NCI-H2171 treated with DMSO at 0.1 percent for 48 hours (cell line): ENCODE data around the gene GFPT2.

Experiments
- DNase-seq: peaks from one replicate; lab custom pipeline; 2025; lab: John Stamatoyannopoulos, UW

Gene GFPT2

DNA sequence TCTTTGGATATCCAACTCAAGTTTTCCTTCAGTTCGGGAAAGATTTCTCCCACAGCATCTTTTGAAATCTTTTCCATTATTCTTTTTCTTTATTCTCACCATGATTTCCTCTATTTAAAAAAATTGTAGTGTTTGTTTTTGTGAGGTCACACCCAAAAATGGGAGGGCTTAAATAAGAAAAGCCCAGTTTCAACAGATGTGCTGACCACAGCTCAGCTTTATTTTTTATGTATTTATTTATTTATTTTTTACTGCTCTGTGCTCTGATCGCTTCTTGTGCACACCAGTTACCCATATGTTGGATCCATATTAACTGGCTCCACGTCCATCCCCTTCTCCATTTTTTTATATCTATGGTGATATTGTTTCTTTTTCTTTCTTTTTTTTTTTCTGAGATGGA is 20.3 kb downstream of the GFPT2 start:
- no peak for DNase-seq

DNA sequence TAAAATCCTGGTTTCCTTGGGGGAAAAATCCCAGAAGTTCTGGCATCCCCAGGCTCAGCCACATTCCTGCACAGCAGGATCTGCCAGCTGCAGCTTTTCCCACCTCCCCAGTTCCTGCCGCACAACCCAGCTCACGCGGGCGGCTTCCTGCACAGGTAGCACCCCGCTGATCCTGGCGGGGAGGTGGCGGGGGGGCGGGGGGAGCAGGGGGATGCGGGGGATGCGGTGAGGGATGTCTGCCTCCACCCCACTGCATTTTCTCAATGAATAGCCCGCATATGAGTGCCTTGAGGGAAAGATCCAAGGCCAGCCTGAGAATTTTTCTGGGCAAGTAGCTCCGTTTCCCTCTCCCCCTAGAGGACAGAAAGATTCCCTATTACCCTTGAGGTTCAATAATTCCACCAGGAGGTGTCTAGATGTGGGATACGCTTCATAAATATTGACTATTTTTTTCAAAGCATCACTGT is 21.1 kb downstream of the GFPT2 start:
- no peak for DNase-seq

DNA sequence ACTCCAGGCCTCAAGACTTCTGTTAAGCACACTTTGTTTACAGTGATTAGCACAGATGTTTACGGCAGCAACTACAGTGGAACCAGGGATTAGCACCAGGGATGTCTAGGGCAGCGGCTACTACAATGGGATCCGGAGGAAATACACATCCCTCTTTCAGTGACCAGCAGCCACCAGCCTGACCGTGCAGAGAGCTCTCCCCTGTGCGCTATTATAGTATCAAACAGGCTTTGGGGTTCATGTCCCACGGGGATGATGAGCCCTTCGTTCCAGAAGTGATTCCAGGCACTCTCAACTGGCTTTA is 21.5 kb downstream of the GFPT2 start:
- no peak for DNase-seq

DNA sequence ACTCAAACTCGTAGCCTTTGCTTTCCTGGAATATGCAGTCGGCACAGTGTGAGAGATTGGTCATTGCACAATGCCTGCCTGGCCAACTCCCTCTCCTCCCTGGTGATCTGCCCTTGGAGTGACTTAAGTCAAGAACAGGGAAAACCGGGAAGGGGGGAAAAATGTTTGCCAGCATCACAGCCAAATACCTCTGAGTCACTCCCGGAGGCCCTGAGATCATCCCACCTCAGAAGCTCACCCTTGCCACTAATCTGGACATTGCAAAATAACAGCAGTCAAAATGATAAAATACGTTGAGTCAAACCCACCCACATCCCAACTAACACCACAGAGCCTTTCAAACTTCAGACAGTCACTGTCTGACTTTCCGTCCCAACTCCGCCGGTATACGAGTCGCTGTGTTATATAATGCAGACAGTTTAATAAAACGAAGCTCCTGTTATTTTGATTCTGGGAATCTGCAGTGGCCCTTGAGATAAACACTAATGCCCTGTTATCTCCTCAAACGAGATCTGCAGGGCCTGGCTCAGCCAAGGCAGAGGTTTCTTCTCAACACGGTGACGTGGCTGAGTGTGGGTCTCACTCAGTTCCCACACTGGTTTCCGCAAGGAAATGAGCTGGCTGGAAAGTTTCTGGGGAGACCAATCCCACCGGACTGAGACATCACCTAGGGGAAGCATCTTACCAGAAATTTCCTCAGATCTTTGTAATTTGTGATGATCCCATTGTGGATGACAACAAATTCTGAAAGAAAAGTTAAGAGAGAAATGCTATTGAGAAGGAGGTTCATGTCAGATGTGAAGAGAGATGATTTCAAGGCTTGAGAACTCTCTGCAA is 22.1 kb downstream of the GFPT2 start:
- no peak for DNase-seq

DNA sequence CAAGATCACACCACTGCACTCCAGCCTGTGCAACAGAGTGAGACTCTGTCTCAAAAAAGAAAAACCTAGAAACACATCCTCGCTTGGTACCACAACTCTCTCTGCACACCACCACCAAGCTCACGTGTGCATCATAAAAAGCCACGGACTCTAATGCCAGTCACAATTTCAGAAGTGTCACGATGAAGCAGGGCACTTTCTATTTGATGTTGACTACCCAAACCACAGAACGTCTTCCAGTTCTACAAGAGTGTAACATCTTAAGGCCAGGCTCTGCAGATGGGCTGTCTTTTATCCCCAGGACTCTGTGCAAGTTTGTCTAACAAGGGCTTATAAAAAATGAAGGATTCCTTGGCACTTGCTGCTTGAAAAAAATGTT is 22.9 kb downstream of the GFPT2 start:
- no peak for DNase-seq

DNA sequence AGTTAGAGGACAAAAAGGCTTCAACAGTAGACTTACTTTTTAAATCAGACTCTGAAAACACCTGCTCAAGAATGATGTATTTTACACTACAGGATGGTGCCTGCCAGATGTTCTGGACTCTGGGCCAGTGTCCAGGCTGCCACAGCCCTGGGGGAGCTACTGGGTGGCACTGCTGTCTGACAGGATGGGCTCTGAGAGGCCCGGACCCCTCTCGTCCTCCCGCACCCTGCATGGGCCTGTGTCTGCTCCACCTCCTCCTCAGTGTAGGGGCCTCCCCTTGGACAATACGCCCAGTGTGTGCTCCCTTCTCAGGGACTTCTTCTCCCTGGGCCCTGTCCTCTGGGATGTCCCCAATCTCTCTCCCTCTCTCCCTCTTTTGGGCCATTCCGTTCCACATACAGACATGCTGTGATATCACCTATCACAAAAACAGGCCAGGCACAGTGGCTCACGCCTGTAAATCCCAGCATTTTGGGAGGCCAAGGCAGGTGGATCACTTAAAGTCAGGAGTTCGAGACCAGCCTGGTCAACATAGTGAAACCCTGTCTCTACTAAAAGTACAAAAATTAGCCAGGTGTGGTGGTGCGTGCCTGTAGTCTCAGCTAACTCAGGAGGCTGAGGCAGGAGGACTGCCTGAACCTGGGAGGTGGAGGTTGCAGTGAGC is 23.4 kb downstream of the GFPT2 start:
- no peak for DNase-seq

DNA sequence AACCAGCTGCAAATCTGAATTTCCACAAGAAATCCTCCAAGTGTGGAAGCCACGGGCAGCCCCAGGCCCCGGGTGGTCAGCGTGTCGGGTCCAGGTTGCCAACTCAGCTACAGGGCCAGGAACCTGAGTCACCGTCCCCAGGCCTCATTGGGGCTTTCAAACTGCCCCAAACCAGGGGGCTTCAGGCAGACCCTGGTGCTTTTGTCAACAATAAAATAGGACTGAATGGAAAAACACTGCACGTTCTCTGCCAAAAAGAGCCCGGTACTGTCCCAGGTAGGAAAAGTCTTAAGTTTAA is 24.0 kb downstream of the GFPT2 start:
- no peak for DNase-seq

DNA sequence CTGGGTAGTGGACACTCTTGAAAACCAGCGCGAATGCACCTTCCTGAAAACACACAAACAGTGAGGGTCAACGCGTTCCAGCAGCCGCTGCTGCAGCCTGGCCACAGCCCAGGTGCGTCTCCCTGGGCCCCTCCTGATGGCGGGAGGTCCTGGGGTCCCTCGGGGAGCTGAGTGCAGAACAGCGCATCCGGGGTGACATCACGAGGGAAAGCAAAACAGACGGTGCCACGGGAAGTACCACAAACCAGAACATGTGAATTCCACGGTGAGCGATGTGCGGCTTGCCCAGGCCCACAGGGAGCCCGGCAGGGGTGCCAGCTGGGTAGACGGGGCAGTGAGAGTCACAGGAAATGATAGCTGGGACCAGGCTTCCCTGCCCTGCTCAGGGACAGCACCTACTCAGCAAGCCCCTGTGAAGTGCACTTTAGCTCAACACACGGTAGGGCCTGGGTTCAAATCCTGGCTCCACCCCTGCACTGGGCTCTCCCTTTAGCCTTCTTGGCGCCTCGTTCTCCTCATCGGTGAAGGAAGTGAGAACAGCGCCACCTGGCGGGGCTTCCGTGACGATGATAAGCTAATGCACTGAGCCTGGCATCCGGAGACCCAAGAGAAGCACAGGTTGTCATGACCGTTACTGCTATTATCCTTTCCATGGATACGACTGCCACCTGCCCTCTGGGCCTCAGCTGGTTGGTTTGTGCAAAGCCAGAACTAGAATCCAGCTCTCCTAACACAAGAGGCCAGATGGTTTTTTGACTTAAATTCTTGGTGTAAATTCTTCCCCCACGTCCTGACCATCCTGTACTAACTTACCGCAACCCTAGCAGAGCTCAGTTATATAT is 24.6 kb downstream of the GFPT2 start:
- DNase-seq: peak; percentile 57

DNA sequence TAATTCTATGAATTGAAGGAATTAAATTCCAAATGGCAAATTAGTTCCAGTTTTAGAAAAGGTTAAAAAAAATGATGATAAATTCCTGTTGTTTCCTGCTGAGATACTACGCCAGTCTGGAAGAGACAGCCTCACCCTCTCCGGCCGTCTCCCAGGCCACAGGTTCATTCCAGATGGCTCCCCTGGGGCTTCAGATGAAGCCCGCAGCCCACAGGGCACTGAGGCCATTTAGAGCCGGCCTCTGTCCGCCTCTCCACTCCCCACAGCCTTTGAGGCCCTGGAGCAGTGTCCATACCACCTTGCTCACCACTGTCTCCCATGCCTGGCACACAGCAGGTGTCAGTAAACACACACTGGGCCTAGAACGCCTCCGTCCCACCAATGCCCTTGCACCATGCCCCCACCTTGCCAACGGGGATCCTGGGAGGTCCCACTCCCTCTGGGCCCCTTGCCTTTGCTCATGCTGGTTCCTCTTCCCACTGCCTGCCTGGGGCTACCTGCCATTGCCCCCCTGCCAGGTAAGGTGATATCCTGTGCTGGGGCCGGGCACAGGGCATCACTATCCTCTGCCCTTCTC is 26.1 kb downstream of the GFPT2 start:
- no peak for DNase-seq

DNA sequence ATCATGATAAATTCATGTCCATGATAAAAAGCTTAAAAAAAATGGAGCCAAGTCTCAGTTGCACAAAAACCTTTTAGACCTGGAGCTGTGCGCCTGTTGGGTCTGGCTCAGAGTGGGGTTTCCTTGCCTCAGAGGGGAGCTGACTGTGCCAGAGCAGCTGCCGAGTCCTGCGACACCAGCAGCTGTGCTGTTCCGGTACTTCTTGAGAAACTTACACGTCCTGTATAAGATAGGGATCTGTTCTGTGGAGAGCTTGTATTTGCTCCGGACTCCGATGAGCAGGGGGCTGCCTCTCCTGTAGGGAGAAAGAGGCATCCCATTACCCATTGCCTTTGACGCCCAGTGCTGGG is 28.6 kb downstream of the GFPT2 start:
- DNase-seq: no peak

DNA sequence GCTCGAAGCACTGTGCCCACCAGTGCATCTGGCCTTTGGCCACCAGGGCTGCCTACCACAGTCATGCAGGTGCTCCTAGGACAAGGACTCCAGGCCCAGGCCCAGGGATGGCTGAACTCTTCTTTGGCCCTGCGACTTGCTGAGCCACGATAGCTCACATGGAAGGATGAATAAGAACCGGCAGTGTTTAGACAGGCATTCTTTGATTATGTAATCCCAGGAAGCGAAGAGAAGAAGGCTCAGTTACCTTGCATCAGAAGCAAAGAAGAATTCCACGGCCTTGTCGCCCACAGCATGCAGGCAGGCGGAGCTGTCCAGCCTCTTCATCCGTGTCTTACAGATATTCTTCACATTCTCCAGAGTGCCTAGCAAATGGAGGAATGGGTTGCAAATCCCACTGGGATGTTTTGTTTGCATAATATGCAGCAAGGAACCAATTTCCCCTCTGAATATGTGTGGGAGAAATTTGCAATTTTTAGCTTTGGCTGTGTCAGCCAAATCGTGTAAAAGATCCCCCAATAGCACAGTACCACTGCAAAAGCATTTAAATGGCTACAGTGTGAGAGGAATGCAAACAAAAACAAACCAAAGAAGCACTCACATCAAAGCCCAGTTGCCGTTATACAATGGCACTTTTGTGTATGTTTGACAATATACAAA is 29.1 kb downstream of the GFPT2 start:
- DNase-seq: no peak

DNA sequence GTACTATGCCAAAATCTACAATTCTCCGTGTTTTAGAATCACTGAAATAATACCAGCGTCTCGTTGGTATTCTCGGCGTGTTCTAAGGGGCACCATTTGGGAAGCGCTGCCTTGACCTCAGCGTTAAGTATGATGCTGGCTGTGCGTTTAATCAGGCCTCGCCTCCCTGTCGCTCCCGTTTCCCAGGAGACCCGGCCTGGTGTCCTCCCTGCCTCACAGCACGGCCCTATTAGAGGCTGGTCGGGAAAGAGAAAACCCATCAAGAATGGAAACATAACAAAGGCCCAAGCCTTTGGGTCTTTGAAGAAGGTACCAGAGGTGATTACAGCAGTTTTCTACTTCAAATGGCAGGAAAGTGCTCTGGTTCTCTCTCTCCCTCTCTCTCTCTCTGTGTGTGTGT is 30.0 kb downstream of the GFPT2 start:
- no peak for DNase-seq

DNA sequence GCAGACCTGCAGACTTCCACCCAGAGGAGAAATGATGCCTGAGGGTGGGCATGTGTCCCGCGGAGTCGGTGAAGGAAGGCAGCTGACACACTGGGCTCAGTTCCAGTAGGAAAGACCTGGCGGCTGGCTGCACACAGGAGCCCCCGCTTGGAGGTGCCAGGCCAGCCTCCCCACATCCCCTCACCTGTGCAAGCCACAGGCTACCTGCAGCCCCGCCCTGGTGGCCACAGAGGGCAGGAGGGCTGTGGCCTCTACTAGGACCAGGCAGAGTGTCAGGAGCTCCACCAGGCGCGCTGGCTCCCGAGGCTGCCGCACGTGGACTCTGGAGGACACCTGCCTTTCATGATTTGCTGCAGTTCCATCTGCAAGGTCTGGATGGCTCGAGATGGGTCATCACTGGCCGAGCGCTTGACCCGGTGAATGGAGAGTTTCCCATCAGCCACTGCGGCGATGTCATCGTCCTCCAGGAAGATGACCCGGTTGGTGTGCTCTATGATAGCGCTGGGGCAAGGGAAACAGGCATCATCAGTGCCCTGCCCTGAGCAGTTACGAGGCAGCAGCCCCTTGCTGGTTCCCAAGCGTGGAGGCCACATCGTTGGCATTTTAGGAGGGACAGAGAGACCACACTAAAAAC is 34.6 kb downstream of the GFPT2 start:
- DNase-seq: no peak

DNA sequence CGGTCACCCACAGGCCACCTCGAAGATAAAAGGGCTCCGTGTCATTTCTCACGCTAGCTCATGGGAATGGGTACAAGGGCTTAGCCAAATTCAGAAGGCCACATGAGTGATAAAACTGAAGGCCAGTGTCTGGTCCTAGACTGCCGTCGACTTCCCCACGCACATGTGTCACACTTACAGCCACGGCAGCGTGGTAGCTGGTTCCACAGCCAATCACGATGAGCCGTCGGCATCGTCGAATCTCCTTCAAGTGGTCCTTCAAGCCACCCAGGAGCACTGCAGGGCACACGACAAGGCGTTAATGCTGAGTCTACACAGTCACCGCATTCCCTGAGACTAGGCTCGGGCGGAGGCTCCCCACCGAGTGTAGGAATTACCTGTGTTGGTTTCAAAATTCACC is 36.5 kb downstream of the GFPT2 start:
- no peak for DNase-seq

DNA sequence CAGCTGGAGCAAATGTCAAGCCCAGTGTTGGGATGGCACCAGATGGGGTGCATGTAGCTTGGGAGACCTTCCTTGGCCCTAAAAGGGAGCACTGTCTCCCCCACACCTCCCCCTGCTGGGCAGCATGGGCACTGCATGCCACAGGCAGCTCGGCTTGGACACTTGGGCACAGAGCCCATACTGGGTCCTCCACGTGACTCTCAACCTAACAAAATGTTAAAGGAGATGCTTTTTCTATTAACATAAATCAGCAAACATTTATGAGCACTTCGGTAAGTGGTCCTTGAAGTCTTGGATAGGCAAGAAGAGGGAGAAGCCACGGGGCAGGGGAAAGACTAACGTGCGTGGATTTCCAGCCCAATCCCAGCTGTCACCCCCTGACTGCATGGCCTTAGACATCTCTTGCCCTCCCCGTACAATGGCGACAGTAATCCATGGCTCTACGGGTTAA is 37.3 kb downstream of the GFPT2 start:
- DNase-seq: peak; percentile 8

DNA sequence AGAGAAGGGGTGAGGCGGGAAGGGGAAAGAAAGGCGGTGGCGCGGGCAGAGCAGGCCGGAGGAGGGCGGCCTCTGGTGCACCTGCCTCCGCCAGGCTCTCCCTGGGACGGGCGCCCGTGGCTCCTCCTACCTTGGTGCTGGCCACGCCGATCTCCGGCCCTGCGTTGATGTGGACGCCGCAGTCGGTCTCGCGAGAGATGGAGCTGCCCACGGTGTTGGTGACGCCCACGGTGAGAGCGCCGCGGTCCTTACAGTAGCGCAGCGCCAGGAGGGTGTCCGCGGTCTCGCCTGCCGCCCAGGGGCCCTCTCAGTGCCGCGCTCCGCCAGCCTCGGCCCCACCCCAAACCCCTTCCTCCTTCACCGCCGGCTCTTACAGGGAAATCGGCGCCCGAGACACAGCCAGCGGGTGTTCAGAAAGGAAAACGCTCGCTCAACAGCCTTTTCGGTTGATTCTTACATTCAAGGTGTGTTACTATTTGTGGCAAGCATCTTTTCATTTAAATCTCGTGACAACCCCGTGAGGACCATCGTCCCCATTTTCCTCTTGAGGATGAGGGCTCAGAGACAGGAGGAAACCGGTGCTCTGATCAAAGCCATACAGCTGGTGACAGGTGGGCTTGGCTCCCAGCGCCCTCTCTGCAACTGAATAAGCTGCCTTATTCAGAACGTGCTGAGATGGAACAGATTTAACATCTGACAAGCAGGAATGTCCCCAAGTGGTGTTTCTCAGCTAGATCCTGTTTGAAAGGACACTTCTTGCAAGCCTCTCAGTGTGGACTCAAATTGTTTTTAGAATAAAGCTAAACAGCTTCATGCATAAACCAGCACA is 39.2 kb downstream of the GFPT2 start:
- DNase-seq: no peak

DNA sequence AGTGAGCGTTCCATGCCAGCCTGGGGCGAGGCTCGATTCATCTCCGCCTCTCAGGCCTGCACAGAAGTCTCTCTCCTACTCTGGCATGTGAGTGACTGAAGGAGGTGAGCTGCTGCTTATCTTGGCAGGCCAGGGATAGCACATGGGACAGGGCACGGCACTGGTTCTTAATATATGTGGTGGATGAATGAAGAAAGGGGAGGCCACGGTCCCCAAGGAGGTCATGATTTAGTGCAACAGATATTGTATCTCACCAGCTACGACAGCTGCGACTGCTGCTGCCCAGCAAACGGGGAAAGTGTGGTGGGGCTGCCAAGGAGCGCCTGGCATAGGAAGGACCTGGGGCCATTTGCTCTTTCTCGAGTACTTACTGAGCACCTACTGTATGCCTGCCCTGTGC is 41.9 kb downstream of the GFPT2 start:
- DNase-seq: no peak

DNA sequence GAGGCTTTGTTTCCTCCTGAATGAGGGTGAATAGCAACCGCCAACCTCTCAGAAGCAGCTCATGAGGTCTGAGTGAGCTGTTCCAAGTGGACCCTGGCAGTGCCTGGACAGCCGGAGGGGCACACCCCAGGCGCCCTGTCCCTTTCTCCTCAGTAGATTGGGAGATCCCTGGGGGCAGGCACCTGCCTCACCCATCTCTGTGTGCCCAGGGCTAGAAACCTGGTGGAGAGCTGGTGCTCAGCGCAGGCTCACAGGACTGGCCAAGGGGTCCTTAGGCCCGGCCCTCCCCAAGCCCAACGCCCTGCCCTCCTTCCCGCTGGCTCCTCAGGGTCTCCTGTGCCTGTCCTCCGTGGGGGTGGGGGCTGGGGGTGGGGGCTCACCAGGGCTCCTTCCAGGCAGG is 46.3 kb downstream of the GFPT2 start:
- no peak for DNase-seq

DNA sequence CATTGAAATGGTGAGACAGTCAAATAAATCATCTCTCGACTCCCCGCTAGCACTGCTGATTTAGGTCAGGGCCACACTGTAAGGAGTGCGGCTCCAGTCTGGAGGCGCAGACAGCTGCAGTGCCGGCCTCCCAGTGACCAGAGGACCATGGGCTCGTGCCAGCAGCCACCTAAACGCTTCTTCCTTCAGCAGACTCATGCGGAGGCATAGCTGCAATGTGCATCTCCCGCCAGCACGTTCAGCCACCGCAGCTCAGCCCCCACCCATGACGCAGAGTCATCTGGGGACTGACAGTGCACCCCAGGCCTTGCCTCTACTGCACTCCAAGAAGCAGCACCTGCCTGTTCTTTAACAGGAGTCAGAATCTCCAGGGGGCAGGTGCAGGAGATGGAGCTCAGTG is 47.7 kb downstream of the GFPT2 start:
- no peak for DNase-seq

DNA sequence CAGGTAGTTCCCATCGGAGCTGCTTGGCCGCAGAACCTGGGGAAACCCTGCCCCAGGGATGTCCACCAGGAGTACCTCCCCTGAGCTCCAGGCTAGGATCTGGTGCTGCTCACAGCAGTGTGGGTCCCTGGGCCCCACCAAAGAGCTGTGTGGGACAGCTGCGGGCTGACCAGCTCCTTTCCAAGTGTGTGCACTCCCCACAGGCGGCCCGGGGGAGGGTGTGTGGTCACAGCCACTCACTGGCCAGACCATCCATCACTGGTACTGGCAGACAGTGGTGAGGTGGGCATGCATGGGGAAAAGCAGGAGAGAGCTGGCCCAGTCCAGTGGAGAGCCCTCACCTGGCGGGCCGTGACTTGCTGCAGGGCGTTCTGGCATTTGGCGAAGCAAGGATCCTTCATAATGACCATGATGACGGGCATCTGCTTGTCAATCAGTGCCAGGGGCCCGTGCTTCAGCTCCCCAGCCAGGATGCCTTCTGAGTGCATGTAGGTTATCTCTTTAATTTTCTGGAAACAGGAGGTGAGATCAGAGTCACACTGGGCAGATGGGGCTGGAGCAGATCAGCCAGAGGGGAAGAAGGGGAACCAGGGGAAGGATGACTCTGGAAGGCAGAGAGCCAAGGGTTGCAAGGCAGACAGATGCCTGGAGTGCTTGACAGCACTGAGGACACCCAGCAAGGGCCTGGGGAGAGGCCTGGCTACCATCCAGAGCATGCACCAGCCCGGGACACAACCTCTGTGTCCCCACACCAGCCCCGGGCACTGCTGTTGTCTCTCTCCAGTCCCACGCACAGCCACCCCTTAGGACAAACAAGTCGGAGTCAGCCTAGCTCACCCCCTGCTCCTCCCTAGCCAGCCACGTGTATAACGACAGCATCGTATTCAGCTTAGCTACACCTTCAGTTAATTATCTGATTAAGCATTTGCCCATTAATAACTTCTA is 48.4 kb downstream of the GFPT2 start:
- DNase-seq: no peak
